Transverse colon (tissue), 4 donors: ENCODE results near the gene SLC35A4.

Experiments used
- EP300 ChIP-seq: sonication (generic); formaldehyde crosslinking; IDR thresholded peaks from one replicate; pipeline ENCODE4 v1.6.1; 2017; ENCODE audit warnings: antibody characterized with exemption, low read depth
- POLR2A ChIP-seq: fragments of 450-650 bp; IDR thresholded peaks from one replicate; pipeline ENCODE4 v1.6.1; 2016; ENCODE audit warnings: antibody characterized with exemption, mild to moderate bottlenecking, moderate library complexity
- POLR2AphosphoS5 ChIP-seq, 3 donors: sonication (generic); formaldehyde crosslinking; IDR thresholded peaks; one replicate each; pipeline ENCODE4 v1.6.1; 2016; ENCODE audit warnings: antibody characterized with exemption in 3 of 3
- TF ChIP-seq, protein P1 (sequence below), 5 experiments: fragments of 200-600 bp in 3 of 5; fragments of 450-650 bp in 2 of 5; sonication (generic) in 3 of 5; IDR thresholded peaks; 1 replicate in 2 of 5; 2 replicates in 3 of 5; pipeline ENCODE4 v1.5.1; 2016 to 2017; ENCODE audit warnings: antibody characterized with exemption in 5 of 5, inconsistent platforms in 3 of 5, mild to moderate bottlenecking in 2 of 5, moderate library complexity in 1 of 5

DNA sequence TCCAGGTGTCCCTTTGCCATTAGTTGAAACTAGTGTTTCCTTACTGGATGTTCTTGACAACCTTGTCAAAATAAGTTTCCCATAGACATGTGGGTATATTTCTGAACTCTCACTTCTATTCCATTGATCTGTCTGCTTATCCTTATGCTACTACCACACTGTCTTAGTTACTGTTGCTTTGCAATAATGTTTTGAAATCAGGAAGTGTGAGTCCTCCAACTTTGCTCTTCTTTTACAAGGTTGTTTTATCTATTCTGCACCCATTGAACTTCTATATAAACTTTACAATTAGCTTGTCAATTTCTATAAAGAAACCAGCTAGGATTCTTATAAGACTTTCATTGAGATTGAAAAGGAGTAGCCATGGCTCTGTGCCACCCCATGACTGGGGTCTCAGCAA is 44.1 kb downstream of the SLC35A4 start:
- TF ChIP-seq, protein P1, sequence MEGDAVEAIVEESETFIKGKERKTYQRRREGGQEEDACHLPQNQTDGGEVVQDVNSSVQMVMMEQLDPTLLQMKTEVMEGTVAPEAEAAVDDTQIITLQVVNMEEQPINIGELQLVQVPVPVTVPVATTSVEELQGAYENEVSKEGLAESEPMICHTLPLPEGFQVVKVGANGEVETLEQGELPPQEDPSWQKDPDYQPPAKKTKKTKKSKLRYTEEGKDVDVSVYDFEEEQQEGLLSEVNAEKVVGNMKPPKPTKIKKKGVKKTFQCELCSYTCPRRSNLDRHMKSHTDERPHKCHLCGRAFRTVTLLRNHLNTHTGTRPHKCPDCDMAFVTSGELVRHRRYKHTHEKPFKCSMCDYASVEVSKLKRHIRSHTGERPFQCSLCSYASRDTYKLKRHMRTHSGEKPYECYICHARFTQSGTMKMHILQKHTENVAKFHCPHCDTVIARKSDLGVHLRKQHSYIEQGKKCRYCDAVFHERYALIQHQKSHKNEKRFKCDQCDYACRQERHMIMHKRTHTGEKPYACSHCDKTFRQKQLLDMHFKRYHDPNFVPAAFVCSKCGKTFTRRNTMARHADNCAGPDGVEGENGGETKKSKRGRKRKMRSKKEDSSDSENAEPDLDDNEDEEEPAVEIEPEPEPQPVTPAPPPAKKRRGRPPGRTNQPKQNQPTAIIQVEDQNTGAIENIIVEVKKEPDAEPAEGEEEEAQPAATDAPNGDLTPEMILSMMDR (IDR thresholded peaks at IDR 0.05): no peak
- TF ChIP-seq POLR2A: no peak
- TF ChIP-seq EP300: no peak
- no peak for TF ChIP-seq POLR2AphosphoS5 (IDR thresholded peaks at IDR 0.05)
